Stimulated activated CD4-positive, alpha-beta T cell treated with anti-CD3 and anti-CD28 coated beads, Interleukin-15, amount 100 ng/mL, for 24 hours (primary cell): ENCODE data around the gene ZHX3.
"Not testable (repeated sequence)": the region's sequence is repeated elsewhere in the genome, so short reads cannot be mapped to it uniquely, and the experiment has no call there.

Source experiments
- DNase-seq: peaks from one replicate; pipeline ENCODE4 v3.0.0-alpha.2; 2020

ZHX3 gene

DNA sequence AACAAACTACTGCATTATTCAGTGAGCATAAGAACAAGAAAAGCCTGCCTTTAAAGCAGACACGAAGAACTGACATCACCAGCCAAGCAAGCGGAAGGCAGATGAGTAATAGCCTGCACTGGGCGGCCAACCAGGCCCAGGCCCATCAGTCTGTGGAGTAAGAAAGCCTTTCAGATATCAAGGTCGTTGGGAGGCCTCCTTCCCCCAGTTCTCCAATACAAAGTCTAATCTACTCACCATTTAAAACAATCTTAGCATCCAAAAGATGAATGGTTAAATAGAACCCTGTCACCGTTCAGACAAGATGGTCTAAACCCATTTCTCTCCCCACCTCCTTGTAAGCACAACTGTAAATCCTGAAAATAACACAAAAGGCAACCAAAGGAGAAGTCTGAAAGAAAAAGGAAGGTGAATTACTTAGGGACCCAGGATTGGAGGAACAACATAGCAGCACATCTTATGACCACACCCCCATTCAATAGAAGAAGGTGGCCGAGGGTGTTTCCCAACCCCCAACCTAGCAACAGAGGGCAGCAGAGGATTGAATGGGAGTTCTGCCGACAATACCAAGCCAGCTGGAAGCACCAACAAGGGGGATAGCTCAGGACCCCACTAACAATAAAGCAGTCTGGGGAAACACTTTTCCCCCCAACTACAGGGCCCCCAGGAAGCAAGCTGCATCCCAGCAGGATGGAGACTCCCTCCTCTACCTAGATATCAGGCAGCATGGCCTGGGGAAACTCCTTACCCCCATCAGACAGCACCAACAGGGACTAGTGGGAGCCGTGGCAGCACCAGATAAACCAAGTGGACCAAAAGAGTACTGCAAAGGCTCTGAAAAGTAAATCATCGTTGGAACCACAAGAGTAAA is 67.9 kb downstream of the ZHX3 start:
- no peak for DNase-seq

DNA sequence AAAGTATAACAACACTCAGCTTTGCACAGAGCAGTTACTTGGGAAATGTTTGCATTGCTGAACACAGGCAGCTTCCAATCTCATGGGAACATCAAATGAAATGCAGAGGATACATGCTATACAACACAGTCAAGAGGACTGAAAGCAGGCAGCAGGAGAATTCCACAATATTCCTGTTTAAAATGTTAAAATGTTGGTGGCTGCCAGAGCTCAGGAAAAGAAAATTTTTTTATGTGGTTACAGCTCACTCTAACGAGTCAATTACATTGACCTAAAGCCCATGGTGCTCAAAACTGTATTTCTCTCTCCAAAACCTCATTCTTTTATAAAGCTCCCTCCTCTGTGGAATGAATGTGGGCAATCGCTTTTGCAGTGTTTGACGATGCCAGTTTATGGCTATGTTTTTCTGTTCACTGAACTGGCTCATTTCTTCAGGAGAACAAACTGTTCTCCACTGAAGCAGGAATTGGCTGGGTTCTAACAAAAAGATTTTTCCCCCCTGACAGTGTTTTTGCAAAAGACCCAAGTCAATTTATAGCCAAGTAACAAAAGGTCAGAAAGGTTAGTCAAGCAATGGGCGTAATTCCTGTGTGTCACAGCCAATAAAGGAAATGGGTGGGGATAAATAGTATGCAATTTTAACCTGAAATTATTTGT is 69.0 kb downstream of the ZHX3 start:
- DNase-seq, result no peak

DNA sequence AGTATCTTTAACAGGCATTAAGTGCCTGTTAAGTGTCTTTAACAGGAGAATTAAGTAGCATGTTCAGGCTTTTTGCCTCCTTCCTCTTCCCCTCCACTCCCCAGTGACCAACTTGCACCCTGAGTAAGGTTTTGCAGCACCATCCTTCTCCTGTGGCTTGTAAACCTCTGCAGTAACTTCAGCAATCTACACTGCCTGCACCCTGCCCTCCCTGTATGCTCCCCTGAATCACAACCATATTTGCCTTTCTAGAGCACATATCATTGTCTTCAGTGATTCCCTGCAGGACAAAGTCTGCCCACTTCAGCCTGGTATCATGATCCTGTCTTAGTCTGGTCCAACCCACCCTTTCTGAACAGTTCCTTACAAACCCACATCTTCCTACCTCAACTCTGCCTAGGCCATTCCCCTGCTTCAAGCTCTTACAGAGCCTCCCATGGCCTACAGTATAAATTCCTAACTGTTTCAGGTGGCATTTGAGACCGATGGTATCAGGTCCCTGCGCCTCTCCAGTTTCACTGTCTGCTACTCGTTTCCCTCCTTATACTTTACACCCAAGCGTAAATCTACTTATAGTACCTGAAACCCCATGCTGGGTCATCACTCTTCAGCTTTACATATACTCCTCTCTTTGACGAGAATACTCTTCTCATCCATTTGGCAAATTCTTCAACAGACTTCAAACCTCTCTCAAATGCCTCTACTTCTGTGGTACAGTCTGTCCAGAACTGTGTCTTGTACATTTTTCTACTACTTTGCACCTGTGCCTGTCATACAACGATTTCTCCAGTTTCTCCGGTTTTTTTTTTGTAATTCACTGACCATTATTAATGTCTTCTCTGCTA is 69.8 kb downstream of the ZHX3 start:
- DNase-seq, result no peak

DNA sequence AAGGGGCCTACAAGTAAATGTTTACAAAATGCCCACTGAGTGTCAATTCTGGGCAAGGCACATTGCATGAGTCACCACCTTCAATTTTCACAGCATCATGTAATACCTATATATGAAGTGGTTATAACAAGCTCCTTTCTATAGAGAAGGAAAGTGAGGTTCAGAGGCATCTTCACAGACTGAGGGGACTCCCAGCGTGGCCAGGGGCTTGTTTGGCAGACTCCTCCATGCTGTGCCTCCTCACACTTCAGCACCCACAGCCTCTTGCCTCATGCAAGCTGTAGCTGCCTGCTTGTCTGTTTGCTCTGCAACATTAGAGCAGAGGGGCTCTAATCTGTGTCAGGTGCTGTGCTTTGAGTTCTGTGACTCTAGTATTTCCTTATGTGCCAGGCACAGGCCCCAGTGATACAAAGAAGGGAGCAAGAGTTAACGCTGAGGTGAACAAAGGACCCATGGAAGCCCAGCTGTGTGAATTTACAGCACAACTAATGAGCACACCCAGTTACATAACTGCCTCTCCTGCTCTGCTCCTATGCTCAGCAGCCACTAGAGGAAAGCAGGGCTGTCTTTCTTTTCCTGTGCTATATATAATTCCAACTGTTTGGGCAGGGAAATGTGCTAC is 72.3 kb downstream of the ZHX3 start:
- no peak for DNase-seq

DNA sequence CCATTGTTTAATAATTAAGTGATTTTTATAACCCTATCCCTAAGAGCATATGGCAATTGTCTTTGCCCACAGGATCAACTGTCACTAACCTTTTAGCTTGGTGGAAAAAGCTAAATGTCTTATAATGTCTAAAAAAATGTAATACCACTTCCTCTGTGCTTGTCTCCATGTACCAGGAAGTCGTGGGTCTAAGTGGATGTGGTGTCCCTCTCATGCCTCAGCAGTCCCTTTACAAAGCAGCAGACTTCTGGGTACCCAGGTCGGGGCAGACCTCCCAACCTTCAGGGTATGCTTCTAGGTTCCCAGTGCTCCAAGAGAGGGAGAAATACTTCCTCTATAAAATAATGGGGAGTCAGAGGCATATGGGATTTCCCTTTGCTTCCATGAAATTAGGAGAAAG is 74.7 kb downstream of the ZHX3 start:
- no peak for DNase-seq

DNA sequence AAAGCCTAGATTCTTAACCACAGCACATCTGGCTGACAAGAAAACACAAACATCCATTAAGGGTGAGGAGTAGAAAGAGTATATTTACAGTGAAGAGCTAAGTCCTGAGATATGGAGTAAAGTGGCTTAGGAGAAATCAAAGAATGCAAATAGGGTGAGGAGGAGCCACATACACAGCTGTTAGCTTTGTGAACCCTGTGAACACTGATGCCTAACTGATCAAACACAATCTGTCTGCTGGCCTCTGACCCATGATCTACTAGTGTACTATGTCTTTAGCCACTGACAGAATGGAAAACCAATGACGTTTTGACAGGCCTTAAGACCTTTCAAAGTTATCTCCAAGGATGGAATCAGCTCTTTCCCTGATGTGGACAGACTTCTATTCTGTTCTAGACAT is 75.2 kb downstream of the ZHX3 start:
- DNase-seq, result no peak

DNA sequence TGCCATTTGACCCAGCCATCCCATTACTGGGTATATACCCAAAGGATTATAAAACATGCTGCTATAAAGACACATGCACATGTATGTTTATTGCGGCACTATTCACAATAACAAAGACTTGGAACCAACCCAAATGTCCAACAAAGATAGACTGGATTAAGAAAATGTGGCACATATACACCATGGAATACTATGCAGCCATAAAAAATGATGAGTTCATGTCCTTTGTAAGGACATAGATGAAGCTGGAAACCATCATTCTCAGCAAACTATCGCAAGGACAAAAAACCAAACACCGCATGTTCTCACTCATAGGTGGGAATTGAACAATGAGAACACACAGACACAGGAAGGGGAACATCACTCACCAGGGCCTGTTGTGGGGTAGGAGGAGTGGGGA is 80.3 kb downstream of the ZHX3 start:
- DNase-seq, result not testable (repeated sequence)

DNA sequence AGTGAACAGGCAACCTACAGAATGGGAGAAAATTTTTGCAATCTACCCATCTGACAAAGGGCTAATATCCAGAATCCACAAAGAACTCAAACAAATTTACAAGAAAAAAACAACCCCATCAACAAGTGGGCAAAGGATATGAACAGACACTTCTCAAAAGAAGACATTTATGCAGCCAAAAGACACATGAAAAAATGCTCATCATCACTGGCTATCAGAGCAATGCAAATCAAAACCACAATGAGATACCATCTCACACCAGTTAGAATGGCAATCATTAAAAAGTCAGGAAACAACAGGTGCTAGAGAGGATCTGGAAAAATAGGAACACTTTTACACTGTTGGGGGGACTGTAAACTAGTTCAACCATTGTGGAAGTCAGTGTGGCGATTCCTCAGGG is 80.7 kb downstream of the ZHX3 start:
- DNase-seq, result not testable (repeated sequence)

DNA sequence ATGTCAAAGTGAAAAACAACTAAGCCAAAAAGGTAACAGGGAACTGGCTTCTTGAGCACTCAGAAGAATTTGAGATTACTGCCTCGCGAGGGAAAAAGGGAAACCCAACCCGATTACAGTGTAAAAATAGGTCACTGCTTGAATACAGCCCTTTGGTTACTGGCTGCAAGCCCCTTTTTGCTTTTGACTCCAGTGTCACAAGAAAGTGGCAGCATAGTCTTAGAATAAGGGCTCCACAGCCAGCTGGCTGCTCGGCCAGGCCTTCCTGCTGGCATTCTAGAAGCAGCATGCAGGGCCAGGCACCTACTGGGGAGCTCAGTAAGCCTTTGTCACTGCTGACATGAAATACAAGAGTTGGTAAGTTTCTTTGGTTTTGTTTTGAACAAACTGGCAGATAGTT is 83.0 kb downstream of the ZHX3 start:
- DNase-seq, result no peak

DNA sequence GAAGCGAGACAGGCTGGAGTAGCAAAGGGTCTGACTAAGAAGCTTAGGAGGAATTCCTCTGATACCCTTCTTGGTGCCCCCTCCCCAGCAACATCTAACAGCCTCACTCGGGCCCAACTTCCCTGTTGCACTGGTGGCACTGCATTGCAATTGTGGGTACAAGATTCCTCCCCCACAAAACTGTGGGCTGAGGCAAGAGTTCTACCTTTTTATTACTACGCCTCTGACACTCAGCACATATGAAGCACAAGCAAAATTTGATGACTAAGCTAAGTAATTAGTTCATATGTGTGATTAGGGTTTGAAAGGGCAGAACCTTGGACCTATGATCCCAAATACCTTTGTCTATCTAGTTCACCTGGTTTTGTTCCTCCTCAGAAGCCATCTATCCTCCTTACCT is 83.5 kb downstream of the ZHX3 start:
- no peak for DNase-seq

DNA sequence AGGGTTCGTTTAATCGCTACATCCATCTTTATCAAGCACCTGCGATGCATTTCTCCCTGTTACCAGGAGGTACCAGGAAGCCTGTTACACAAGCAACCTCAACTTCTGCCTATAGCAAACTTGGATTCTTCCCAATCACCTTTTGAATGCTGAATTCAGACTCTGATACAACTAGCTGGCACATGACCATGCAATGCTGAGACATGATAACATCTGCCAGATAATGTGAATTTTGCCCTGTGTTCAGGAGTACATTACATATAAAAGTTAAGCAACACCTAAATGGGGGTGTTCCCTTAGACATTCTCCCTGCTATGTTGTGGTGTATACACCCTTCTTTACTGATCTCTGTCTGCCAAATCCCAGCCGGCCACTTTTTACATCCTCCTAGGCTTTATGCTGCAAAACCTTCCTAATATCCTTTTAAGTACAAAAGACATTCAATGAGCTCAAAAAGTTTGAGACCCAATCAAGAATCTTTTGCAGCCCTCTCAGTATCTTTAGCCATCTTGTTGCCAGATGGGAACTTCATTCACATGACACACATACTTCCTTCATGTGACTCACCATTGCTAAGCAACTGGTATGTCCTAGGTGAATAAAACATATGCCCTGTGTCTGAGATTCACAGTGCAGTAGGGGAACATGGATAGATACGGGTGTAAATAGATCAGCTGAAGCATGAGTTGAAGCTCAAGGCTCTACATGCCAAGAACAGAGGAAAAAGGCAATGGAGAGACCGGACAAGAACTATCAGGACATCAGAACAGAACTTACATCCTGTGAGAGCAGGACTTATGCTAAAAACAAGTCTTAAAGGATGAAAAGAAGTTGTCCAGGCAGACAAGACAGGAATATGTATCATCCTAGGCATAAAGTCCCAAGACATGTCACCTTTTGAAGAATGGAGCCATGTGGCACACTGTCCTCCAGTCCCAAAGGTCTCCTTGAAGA is 84.3 kb downstream of the ZHX3 start:
- DNase-seq, result no peak

DNA sequence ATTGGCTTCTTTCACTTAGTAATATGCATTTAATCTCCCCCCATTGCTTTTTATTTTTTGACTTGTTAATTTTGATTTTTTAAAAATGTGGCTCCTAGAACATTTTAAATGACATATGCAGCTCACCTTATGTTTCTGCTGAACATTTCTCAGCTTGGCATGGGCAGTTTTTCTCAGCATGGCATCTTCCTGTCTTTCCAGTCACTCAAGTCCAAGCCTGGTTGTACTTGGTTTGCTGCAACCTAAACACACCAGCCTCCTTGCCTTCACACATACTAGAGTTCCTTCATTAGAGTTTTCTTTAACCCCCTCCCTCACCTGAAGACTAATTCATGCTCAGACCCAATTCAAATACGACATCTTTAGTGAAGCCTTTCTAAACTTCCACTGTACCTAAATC is 86.4 kb downstream of the ZHX3 start:
- no peak for DNase-seq

DNA sequence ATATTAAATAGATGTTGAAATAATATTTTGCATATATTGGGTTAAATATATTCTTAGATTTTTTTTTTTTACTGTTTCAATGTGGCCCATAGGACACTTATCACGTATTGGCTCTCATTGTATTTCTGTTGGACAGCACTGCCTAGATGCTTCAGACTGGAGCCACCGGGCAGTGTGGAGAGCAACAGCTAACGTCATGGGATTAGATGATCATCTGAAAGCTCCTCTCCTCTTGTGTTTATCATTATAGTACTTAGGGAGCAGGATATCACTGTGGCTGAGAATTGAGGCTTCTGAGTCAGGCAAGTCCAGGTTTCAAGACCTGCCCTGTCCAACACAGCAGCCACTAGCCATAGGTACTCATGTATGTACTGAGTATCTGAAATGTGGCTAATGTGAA is 87.4 kb downstream of the ZHX3 start:
- no peak for DNase-seq

DNA sequence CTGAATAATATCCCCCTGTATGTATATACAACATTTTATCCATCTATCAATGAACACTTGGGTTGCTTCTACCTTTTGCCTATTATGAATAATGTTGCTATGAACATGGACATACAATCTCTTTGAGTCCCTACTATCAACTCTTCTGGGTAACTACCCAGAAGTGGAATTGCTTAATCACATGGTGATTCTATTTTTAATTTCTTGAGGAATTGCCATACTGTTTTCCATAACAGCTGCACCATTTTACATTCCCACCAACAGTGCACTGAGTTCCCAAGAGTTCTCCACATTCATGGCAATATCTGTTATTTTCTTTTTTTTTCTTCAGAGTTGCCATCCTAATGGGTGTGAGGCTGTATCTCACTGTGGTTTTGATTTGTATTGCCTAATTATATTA is 88.3 kb downstream of the ZHX3 start:
- DNase-seq, result no peak

DNA sequence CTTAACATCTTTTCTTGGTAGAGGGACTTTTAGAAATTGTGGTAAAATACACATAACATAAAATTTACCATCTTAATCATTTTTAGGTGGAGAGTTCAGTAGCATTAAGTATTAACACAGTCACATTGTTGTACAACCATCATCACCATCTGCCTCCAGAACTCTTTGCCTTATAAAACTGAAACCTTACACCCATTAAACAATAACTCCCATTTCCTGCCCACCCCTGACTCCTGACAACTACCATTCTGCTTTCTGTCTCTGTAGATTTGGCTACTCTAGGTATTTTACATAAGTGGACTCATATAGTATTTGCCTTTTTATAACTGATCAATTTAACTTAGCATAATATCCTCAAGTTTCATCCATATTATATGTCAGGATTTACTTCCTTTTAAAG is 88.7 kb downstream of the ZHX3 start:
- no peak for DNase-seq

DNA sequence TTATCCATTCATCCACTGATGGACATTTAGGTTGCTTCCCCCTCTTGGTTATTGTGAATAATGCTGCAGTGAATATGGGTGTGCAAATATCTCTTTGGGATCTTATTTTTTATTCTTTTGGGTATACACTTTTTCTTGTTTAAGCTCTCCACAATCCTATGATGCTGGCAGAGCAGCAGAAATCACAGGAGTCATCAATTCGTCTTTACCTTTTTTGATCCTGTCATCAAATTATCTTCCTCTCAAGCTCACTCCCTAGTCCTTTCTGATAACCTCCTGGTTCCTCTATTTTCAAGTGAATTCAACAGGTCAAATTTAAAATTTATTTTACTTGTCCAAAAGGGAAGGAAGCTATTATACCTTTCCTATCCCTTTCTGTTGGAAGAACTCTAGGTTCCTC is 91.1 kb downstream of the ZHX3 start:
- no peak for DNase-seq

DNA sequence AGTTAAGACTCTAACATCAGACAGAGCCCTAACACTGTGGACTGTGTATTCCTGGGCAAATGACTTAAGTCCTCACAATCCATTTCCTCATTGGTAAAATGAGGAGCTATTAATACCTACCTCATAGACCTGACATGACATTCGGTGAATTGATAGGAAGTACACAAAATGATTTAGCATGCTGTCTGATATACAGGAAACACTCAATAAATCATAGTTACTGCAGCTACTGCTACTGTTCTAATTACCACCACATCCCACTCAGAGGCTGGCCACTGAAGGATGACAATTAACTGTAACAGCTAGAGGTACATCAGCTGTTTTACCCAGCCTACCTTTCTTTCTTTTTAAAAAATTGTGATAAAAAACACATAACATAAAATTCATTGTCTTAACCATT is 92.4 kb downstream of the ZHX3 start:
- DNase-seq, result no peak

DNA sequence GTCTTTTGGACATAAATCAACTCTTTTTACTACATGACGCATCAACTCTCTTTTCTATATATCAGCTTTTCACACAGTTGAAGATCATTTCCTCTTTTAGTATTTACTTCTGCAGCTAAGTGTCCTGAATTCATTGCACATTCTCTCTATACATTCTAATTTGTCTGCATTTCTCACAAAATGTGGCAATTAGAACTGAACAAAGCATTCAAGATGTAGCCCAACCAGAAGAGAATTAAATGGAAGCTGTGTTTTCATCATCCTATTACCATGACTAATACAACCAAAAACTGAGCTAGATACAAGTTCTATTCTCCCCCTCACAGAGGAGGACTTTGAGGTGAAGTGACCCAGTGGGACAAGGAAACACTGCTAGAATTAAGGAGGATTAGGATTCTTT is 93.2 kb downstream of the ZHX3 start:
- no peak for DNase-seq

DNA sequence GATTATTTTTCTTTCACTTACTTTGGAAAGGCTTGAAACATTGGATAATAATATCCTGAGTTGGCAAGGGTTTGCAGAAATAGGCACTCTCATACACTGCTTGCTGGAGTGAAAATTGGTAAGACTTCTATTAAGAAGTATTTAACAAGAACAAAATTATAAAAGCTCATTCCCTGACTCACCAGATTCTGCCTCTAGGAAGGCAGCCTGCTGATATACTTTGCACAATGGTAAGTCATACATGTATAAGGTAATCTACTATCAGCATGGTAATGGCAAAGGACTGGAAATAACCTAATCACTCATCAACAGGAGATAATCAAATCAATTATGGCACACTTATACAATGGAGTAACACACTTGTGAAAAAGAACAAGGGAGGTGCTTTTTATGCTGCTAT is 94.4 kb downstream of the ZHX3 start:
- DNase-seq, result no peak

DNA sequence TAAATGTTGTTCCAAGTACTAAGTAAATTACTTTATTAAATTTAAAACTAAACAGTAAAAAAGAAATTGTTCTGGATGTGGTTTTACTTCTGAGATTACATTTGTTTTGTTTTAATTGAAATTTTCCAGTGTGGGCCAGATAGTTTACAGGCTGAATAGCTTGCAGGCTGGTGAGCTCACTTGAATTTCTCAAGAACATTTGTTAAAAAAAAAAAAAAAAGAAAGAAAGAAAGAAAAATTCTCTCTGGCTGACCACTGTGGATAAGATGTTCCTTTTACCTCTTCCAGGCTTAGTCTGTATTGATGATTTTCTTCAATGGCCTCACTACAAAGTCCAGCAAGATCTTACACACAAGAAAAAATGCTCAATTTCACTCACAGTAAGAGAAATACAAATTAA is 94.8 kb downstream of the ZHX3 start:
- DNase-seq, result no peak

DNA sequence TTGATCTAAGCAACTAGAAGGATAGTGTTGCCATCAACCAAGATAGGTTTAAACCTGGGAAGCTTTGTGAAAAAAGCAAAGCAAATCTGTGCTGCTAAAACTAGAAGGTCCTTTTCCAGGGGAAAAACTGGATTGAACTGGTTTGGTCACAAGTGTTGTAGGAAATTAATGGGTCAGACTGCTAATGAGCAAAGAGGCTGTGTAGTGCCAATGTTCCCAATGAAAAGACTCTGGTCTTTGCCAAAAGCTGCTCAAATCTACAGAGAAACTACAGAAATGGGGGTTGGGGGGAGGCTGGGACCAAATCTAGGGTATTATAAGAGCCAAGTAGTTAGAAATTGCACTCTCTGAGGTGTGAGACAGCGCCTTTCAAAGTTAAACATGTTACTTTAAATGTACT is 95.2 kb downstream of the ZHX3 start:
- no peak for DNase-seq

DNA sequence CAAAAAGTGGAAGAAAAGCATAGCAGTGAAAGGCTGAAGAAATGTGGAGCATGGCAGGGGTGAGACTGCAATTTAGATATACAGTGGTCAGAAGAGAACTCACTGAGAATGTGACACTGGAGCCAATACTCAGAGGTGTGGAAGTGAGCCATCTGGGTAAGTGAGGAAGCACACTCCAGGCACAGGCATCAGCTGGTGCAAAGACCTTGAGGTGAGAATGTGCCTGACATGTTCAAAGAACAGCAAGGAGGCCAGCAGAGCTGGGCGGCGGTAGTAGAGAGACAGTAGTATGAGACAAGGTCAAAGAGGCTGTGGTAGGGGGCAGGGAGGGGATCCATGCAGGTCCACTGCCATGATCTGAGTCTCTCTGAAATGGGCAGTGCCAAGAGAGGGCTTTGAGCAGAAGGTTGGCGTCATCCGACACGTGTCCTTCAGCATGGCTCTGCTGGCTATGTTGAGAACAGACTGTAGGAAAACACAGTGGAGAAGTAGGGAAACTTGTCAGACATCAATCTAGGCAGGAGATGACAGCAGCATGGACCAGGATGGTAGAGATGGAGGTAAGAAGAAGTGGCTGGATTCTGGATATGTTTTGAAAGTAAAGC is 95.8 kb downstream of the ZHX3 start:
- DNase-seq, result no peak
